Aorta (tissue), 5 donors: ENCODE data around the gene ATP10A. TPM values are rescaled to one million over a fixed set of nuclear protein-coding genes. Genes with fewer than 3 reads are reported as not detected.

Experiments used
- ATAC-seq: fragments of 200-7000 bp; cut with Tn5 transposase; one replicate; pipeline ENCODE4 v1.9.1; 2022; ENCODE audit warnings: moderate library complexity; ENCODE audit not compliant: low FRiP score
- DNase-seq, 2 donors: peaks; one replicate each; pipeline ENCODE4 v3.0.0-alpha.2; 2020
- H3K27ac ChIP-seq, 2 donors: one replicate each; pipeline ENCODE4 v1.5.1; 2013; ENCODE audit warnings: low read length in 2 of 2, mild to moderate bottlenecking in 2 of 2, moderate library complexity in 2 of 2, control low read depth in 1 of 2, inconsistent platforms in 1 of 2, low read depth in 1 of 2
- H3K27me3 ChIP-seq, 2 donors: one replicate each; pipeline ENCODE4 v1.6.1; 2013; ENCODE audit warnings: control low read depth in 1 of 2, low read length in 1 of 2, mild to moderate bottlenecking in 1 of 2, moderate library complexity in 1 of 2; ENCODE audit not compliant: insufficient read depth in 2 of 2, control insufficient read depth in 1 of 2
- H3K36me3 ChIP-seq, 2 donors: one replicate each; pipeline ENCODE4 v1.6.1; 2013; ENCODE audit warnings: control low read depth in 1 of 2, low read length in 1 of 2, mild to moderate bottlenecking in 1 of 2; ENCODE audit not compliant: insufficient read depth in 2 of 2, control insufficient read depth in 1 of 2
- H3K4me1 ChIP-seq, 2 donors: one replicate each; pipeline ENCODE4 v1.6.1; 2013; ENCODE audit warnings: low read length in 2 of 2, control low read depth in 1 of 2, mild to moderate bottlenecking in 1 of 2, moderate library complexity in 1 of 2; ENCODE audit not compliant: insufficient read depth in 2 of 2, control insufficient read depth in 1 of 2
- H3K4me3 ChIP-seq, 2 donors: one replicate each; pipeline ENCODE4 v1.5.1; 2013; ENCODE audit warnings: low read length in 2 of 2, control low read depth in 1 of 2, mild to moderate bottlenecking in 1 of 2
- H3K9me3 ChIP-seq: one replicate; pipeline ENCODE4 v1.6.1; 2013; ENCODE audit warnings: mild to moderate bottlenecking, low read length; ENCODE audit not compliant: control insufficient read depth
- whole genome bisulfite sequencing, 2 donors: extraction: QIAGEN DNeasy Blood & Tissue Kit; methylation state at CpG; one replicate each; pipeline ENCODE4 v1.1.7; 2013; 5-methylcytosine and 5-hydroxymethylcytosine counted together
- intact Hi-C, 2 donors: fragments of 100-400 bp; cut with DNase I; formaldehyde crosslinking; loops; one replicate each; pipeline versions ENCODE4 v1.14.2 to v1.15.0; 2022
- polyA plus RNA-seq, 2 donors: library from polyadenylated mRNA; stranded (reverse); fragments of 200-250 nt; gene quantifications; one replicate each; pipeline ENCODE4 v1.2.3, GENCODE V29; 2013
- total RNA-seq, 2 donors: library from RNA; stranded (reverse); fragmentation: NEBNext Ultra II Directional; extraction: Animal tissue kit (Norgen Biotek cat#: 25700); gene quantifications; one replicate each; pipeline ENCODE4 v1.2.1, GENCODE V29; 2021
- donor health status: healthy with polysubstance abuse.
- donor health status: Bipolar disorder and iron deficiency.
- donor health status: DM: no; HTN: no; CAD: no.
- donor health status: DM: no; HTN: no; CAD: no.
- donor health status: DM: yes; HTN: yes; CAD: no.

Gene ATP10A
- total and polyA plus RNA-seq, 4 donors, result 3.6 to 55.0 (median 22.2) TPM

DNA sequence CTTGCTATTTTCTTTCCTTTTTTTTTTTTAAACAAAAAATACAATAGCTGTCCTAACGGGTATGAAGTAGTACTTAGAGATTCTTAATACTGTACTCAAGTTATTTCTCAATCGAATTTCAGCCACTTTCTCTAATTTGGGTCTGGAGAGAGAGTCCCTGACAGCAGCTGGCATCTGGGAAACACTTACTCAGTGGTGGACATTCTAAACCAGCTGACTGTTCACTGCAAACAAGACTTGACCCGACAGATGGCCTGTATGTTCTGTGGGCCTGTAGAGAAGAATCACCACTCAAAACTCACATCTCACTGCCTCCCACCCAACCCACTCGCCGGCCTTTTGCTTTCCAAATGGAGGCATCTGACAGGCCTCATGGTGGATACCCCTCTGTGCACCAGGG is 199.6 kb downstream of the ATP10A start:
- intact Hi-C loops, result no loop called here
- no peak for DNase-seq
- no peak for ATAC-seq
- H3K4me3 ChIP-seq, result no peak overlapping the region
- peaks cover 0 to 2% of the 10 kb centered on the region in 2 donors for H3K4me1 ChIP-seq
- H3K27me3 ChIP-seq, result no peaks in the 10 kb centered on the region
- H3K36me3 ChIP-seq, result no peaks in the 10 kb centered on the region
- H3K9me3 ChIP-seq, result no peaks in the 10 kb centered on the region
- WGBS, 2 donors, result 89 to 91% methylated on average over 5 of the region's 5 CpGs
- H3K27ac ChIP-seq, result no peak overlapping the region

DNA sequence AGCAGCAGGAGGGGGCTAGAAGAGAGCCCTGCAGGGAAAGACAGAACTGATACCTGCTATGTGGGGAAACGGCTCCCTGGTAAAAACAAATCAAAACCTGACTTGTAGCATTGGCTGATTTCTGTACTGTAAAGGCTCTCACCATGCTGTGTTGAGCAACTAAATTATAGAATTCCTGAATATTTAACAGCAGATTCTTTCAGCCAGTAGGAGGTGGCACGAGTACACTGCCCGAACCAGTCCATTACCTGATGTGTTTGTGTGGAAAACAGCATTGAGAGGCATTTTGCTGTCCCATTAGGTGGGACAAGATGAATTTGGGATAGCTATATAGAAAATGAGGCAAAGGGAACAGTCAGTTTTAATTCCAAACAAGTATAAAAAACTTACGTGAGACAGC is 201.2 kb downstream of the ATP10A start:
- Histone ChIP-seq H3K27ac (no peak overlapping the region), H3K9me3 (no peaks in the 10 kb centered on the region), H3K4me3 (no peak overlapping the region), H3K27me3 (no peaks in the 10 kb centered on the region), H3K4me1 (no peaks in the 10 kb centered on the region), H3K36me3 (no peaks in the 10 kb centered on the region)
- WGBS, 2 donors, result 60 to 77% methylated on average over 4 of the region's 4 CpGs
- no peak for DNase-seq
- ATAC-seq, result no peak
- intact Hi-C loops, result no loop called here

DNA sequence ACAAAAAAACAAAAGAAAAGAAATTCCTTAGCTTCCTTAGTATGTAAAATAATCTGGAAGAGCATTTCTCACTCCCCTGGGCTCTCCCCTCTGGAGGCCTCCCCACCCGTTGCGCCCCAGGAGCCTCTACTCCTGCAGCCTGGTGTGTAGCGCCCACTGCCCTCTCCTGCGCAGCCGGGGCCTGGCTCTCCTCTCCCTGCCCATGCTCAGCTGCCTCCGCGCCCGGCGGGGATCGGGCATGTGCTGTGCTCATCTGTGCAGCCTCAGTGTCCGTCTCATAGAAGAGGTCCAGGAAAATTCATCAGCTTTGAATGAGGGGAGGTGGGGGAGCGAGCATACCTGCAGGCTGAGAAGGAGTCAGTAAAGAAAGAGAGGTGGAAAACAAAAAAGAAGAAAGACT is 203.9 kb downstream of the ATP10A start:
- H3K27ac ChIP-seq, result no peak overlapping the region
- H3K4me1 ChIP-seq, result no peaks in the 10 kb centered on the region
- intact Hi-C loops, result no loop called here
- H3K4me3 ChIP-seq, result no peak overlapping the region
- H3K27me3 ChIP-seq, result no peaks in the 10 kb centered on the region
- H3K9me3 ChIP-seq, result no peaks in the 10 kb centered on the region
- DNase-seq (no peak), ATAC-seq (no peak)
- H3K36me3 ChIP-seq, result no peaks in the 10 kb centered on the region
- 94 to 96% methylated on average over 12 of the region's 12 CpGs for WGBS, 2 donors

DNA sequence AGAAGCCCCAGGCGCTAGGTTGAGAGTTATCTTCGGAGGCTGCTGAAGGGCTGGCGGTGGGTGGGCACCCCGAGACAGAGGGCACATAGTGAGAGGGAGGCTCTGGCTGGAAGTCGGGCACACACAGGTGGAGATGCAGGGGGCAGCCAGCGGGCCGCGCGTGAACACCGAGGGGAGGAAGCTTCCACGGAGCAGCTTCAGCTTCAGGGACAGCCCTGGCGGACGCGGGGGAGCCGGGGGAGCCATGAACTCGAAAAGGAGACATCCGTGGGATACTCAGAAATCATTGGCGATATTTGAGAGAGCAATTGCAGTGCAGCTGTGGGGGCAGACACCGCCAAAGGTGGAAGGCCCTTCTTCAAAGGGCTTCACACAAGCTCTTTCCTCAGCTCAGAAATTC is 204.6 kb downstream of the ATP10A start:
- intact Hi-C loops, result no loop called here
- Histone ChIP-seq H3K4me3 (no peak overlapping the region), H3K4me1 (no peaks in the 10 kb centered on the region), H3K27ac (no peak overlapping the region), H3K36me3 (no peaks in the 10 kb centered on the region), H3K9me3 (no peaks in the 10 kb centered on the region), H3K27me3 (no peaks in the 10 kb centered on the region)
- ATAC-seq (no peak), DNase-seq (no peak)
- 97 to 98% methylated on average over 19 of the region's 19 CpGs for WGBS, 2 donors

DNA sequence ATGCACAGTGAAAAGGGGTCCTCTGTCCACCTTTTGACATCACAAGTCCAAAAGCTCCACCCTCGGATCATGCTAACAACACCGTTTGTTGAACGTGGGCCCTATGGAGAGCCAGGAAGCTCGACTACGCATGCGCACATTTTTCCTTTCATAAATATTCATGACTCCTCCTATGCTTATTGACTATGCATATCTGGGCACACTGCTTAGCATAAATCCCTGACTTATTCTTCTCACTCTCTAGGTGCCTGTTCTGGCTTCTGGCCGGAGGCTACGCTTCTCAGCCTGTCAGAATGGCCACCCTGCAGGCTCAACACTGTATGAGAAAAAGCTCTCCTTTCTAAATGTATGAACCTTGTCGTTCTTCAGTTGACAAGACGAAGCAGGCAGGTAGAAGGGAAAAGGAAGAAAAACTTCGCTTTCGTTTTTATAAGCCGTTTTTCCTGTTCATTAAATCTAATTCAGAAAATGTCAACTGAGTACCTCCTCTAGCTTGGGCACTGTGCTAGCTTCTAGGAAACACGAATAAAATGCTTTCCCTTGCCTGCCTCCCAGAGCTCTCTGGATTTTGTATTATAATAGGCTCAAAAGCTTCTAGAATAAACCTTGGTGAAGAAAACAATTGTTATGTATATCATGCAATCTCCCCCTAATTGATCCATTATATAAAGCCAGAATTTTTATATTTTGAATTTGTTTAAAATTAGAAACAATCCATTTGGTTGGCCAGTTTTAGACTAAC is 207.7 kb downstream of the ATP10A start:
- no peak for DNase-seq
- H3K27ac ChIP-seq, result no peak overlapping the region
- no peaks in the 10 kb centered on the region for H3K27me3 ChIP-seq
- H3K36me3 ChIP-seq, result no peaks in the 10 kb centered on the region
- no peaks in the 10 kb centered on the region for H3K4me1 ChIP-seq
- no peak for ATAC-seq
- no peaks in the 10 kb centered on the region for H3K9me3 ChIP-seq
- 86 to 91% methylated on average over 14 of the region's 14 CpGs for WGBS, 2 donors
- no peak overlapping the region for H3K4me3 ChIP-seq
- intact Hi-C loops, result no loop called here

DNA sequence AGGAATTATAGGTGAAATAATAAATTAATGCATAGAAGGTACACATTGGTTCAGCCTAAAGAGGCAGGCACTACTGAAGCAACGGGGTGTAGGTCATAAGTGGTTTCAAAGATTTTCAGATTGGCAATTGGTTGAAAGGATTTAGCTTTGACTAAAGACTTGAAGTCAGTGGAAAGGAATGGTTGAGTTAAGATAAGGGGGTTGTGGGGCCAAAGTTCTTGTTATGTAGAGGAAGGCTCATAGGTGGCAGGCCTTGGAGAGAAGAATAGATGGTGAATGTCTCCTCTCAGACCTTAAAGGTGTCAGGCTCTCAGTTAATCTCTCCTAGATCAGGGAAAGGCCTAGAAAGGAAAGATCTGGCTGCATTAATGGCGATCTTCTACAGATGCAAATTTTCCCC is 209.8 kb downstream of the ATP10A start:
- H3K36me3 ChIP-seq, result no peaks in the 10 kb centered on the region
- ATAC-seq (no peak), DNase-seq (no peak)
- no peak overlapping the region for H3K4me3 ChIP-seq
- no peaks in the 10 kb centered on the region for H3K27me3 ChIP-seq
- no peak overlapping the region for H3K27ac ChIP-seq
- H3K4me1 ChIP-seq, result no peaks in the 10 kb centered on the region
- H3K9me3 ChIP-seq, result no peaks in the 10 kb centered on the region
- intact Hi-C loops, result no loop called here
- WGBS, 2 donors, result 88 to 89% methylated on average over 2 of the region's 2 CpGs

DNA sequence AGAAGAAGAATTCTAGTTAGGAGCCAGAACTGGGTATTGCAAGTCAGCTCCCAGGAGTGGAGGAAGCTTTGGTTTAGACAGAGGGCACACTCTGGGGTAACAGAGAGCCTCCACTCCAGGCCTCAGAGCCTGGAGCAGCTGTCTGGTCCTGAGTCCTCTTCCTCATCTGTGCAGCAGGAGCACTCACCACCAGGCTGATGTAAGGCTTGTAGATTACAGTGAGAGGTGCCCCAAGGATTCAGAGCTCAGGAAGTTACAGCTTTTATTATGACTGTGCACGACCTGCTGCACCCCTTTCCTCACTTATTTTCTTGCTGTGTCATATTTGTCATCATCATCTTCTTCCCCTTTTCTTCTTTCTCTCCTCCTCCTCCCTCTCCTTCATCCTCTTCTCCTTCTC is 210.4 kb downstream of the ATP10A start:
- WGBS, 2 donors, result 68 to 81% methylated on average over 1 of the region's 1 CpG

DNA sequence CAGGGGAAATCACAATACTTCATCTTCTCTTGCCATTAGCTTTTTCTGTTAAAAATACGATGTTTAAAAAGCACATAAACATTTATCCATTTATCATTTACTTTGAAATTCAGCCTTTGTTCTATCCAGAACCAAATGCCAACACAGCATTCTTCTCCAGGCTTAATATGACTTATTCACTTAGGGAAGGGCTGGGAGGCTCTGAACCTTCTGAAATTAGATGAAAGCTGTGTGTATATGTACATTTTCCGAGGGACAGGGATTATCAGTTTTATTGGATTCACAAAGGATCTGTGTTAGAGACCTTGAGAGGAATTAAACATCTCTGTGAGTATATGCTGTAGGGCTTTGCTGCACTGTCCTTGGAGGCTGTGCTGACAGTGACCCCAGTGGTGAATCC is 213.7 kb downstream of the ATP10A start:
- Histone ChIP-seq H3K4me1 (no peaks in the 10 kb centered on the region), H3K27ac (no peak overlapping the region), H3K36me3 (no peaks in the 10 kb centered on the region), H3K27me3 (no peaks in the 10 kb centered on the region), H3K9me3 (no peaks in the 10 kb centered on the region), H3K4me3 (no peak overlapping the region)
- no peak for ATAC-seq
- intact Hi-C loops, result no loop called here
- WGBS, 2 donors, result 59 to 75% methylated on average over 2 of the region's 2 CpGs
- DNase-seq, result no peak

More for the DNA sequence above, 210.4 kb downstream of the ATP10A start:
- H3K9me3 ChIP-seq, result no peaks in the 10 kb centered on the region
- no peak for ATAC-seq
- intact Hi-C loops, result no loop called here
- DNase-seq, result no peak
- no peak overlapping the region for H3K4me3 ChIP-seq
- H3K4me1 ChIP-seq, result no peaks in the 10 kb centered on the region
- no peak overlapping the region for H3K27ac ChIP-seq
- no peaks in the 10 kb centered on the region for H3K36me3 ChIP-seq
- no peaks in the 10 kb centered on the region for H3K27me3 ChIP-seq

DNA sequence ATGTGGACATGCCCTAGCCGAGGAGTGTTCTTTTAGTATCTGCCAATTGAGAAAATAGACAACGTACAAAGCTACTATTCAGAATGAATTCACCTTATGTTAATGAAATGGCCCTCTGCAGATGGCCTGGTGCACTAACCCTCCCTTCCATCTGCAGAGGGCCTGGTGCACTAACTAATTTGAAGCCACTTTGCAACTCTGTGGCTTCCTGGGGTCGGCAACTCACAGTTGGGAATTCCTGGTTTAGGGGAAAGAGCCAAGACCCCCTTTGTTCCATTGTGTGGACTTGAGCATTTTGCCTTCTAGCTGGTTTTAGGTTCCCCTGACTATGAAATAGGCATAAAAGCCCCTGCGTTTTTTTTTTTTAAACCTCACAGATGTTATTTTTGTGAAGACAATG is 220.0 kb downstream of the ATP10A start:
- Histone ChIP-seq H3K4me3 (no peak overlapping the region), H3K27ac (no peak overlapping the region), H3K4me1 (no peaks in the 10 kb centered on the region), H3K27me3 (no peaks in the 10 kb centered on the region), H3K36me3 (no peaks in the 10 kb centered on the region), H3K9me3 (no peaks in the 10 kb centered on the region)
- intact Hi-C loops, result no loop called here
- DNase-seq (no peak), ATAC-seq (no peak)
- WGBS, 2 donors, result 71% methylated on average over 4 of the region's 4 CpGs
